MM.1S (cell line): Measurements from ENCODE around the gene PRKAG3.

Source experiments
- DNase-seq: peaks from one replicate; pipeline ENCODE4 v3.0.0-alpha.2; 2015
- H2AFZ ChIP-seq: fragments of 300-600 bp; sonication (generic); 2 replicates; pipeline ENCODE4 v1.6.0; 2016; ENCODE audit warnings: antibody characterized with exemption, low read length
- H3F3A ChIP-seq: fragments of 300-600 bp; sonication (generic); 2 replicates; pipeline ENCODE4 v1.6.1; 2016; ENCODE audit warnings: mild to moderate bottlenecking, antibody characterized with exemption, low read length, moderate library complexity, mixed read lengths; ENCODE audit not compliant: insufficient read depth
- H3K27ac ChIP-seq: fragments of 300-600 bp; sonication (generic); 2 replicates; pipeline ENCODE4 v1.5.1; 2016; ENCODE audit warnings: mild to moderate bottlenecking, low read length
- H3K27me3 ChIP-seq: fragments of 300-600 bp; sonication (generic); replicated peaks from 2 replicates; pipeline ENCODE4 v1.6.0; 2016; ENCODE audit warnings: low read length; ENCODE audit not compliant: insufficient read depth
- H3K36me3 ChIP-seq: fragments of 300-600 bp; sonication (generic); replicated peaks from 2 replicates; pipeline ENCODE4 v1.6.1; 2016; ENCODE audit warnings: mild to moderate bottlenecking, low read length, mixed read lengths; ENCODE audit not compliant: insufficient read depth
- H3K4me1 ChIP-seq: fragments of 300-600 bp; sonication (generic); 2 replicates; pipeline ENCODE4 v1.6.1; 2016; ENCODE audit warnings: low read length, mixed read lengths
- H3K4me2 ChIP-seq: fragments of 300-600 bp; sonication (generic); 2 replicates; pipeline ENCODE4 v1.6.0; 2016; ENCODE audit warnings: low read depth, low read length
- H3K4me3 ChIP-seq: fragments of 300-600 bp; sonication (generic); 2 replicates; pipeline ENCODE4 v1.5.1; 2016; ENCODE audit warnings: low read length, mixed read lengths
- H3K79me2 ChIP-seq: fragments of 300-600 bp; sonication (generic); 2 replicates; pipeline ENCODE4 v1.6.1; 2016; ENCODE audit warnings: mixed run types, low read length, mixed read lengths
- H3K9ac ChIP-seq: fragments of 300-600 bp; sonication (generic); 2 replicates; pipeline ENCODE4 v1.6.1; 2016; ENCODE audit warnings: low read length, mixed read lengths
- H3K9me2 ChIP-seq: fragments of 300-600 bp; sonication (generic); replicated peaks from 2 replicates; pipeline ENCODE4 v1.6.1; 2016; ENCODE audit warnings: mild to moderate bottlenecking, low read length, mixed read lengths; ENCODE audit not compliant: insufficient read depth
- H3K9me3 ChIP-seq: fragments of 300-600 bp; sonication (generic); replicated peaks from 2 replicates; pipeline ENCODE4 v1.6.1; 2016; ENCODE audit warnings: mild to moderate bottlenecking, low read length, mixed read lengths; ENCODE audit not compliant: insufficient read depth
- H4K20me1 ChIP-seq: fragments of 300-600 bp; sonication (generic); 2 replicates; pipeline ENCODE4 v1.6.1; 2016; ENCODE audit warnings: mild to moderate bottlenecking, low read length, moderate library complexity, mixed read lengths; ENCODE audit not compliant: insufficient read depth
- EZH2 ChIP-seq: fragments of 300-600 bp; sonication (generic); optimal IDR thresholded peaks from 2 replicates; pipeline ENCODE3; 2017; ENCODE audit warnings: low read depth, mild to moderate bottlenecking, antibody characterized with exemption, low read length, mixed read lengths
- EZH2phosphoT487 ChIP-seq: fragments of 300-600 bp; sonication (generic); IDR thresholded peaks from 2 replicates; pipeline ENCODE4 v1.6.1; 2018; ENCODE audit warnings: antibody characterized with exemption, low read length
- TF ChIP-seq, protein P1 (sequence below): fragments of 300-600 bp; sonication (generic); IDR thresholded peaks from 2 replicates; pipeline ENCODE4 v1.5.1; 2016; ENCODE audit warnings: antibody characterized with exemption, low read length, mixed read lengths

Gene PRKAG3

DNA sequence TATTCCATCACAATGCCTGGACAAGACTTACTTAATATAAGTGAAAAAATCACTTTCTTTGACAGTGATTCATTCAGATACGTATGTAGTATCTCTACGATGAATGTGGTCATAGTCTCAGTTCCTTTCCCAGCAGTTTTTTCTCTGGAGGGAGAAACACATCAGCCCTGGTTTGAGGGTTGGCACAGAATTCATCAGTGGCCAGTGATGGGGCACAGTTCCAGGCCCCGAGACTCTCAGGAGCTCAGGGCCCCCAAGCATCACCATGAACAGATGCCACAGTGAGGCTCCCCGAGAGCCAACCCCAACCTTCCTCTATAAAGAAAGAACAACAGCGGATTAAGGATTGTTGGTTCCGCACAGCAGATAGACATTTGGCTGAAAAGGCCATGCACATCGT, 12.5 kb downstream of the PRKAG3 start:
- Histone ChIP-seq H3F3A (no peaks in the 10 kb centered on the region), H3K27me3 (0 out of 2 replicates have a peak, but pooled peaks cover 9% of the 10 kb centered on the region), H3K4me2 (no peak overlapping the region), H3K79me2 (no peaks in the 10 kb centered on the region), H4K20me1 (no peaks in the 10 kb centered on the region), H3K4me1 (no peaks in the 10 kb centered on the region), H3K4me3 (no peak overlapping the region), H2AFZ (no peak overlapping the region), H3K9me3 (no peaks in the 10 kb centered on the region), H3K27ac (no peak overlapping the region), H3K36me3 (no peaks in the 10 kb centered on the region), H3K9me2 (no peaks in the 10 kb centered on the region), H3K9ac (no peak overlapping the region)
- TF ChIP-seq EZH2phosphoT487 = no peak
- TF ChIP-seq, protein P1, sequence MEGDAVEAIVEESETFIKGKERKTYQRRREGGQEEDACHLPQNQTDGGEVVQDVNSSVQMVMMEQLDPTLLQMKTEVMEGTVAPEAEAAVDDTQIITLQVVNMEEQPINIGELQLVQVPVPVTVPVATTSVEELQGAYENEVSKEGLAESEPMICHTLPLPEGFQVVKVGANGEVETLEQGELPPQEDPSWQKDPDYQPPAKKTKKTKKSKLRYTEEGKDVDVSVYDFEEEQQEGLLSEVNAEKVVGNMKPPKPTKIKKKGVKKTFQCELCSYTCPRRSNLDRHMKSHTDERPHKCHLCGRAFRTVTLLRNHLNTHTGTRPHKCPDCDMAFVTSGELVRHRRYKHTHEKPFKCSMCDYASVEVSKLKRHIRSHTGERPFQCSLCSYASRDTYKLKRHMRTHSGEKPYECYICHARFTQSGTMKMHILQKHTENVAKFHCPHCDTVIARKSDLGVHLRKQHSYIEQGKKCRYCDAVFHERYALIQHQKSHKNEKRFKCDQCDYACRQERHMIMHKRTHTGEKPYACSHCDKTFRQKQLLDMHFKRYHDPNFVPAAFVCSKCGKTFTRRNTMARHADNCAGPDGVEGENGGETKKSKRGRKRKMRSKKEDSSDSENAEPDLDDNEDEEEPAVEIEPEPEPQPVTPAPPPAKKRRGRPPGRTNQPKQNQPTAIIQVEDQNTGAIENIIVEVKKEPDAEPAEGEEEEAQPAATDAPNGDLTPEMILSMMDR = no peak
- TF ChIP-seq EZH2 = no peak
- DNase-seq = no peak

DNA sequence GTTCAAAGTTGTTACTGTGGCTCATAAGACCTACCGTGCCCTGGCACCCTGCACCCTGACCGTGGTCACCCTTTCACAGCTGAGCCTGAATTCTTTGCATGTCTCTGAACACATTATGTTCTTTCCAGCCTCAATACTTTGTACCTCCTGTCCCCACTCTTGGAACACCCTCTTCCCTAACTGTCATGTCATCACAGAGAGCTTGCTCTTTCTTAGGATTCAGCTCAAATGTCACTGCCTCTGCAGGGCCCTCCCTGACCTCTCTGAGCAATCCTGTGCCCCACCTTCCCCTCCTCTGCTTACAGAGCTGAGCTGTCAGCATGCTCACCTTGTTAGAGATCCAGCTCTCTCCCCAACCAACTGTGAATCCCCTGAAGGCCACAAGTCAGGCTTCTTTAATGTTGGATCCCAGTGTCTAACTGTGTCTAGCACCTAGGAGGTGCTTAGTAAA, 15.0 kb downstream of the PRKAG3 start:
- no peak for DNase-seq
- H3K79me2 ChIP-seq = no peaks in the 10 kb centered on the region
- no peak overlapping the region for H3K4me2 ChIP-seq
- H3F3A ChIP-seq = no peaks in the 10 kb centered on the region
- H3K27ac ChIP-seq = no peak overlapping the region
- no peak overlapping the region for H3K4me3 ChIP-seq
- H3K9me3 ChIP-seq = no peaks in the 10 kb centered on the region
- H3K27me3 ChIP-seq = no peaks in the 10 kb centered on the region
- no peaks in the 10 kb centered on the region for H4K20me1 ChIP-seq
- H3K9ac ChIP-seq = no peak overlapping the region
- no peaks in the 10 kb centered on the region for H3K4me1 ChIP-seq
- H2AFZ ChIP-seq = no peak overlapping the region
- H3K9me2 ChIP-seq = no peaks in the 10 kb centered on the region
- H3K36me3 ChIP-seq = no peaks in the 10 kb centered on the region
- TF ChIP-seq, protein P1 = no peak
- TF ChIP-seq EZH2phosphoT487 (no peak), EZH2 (no peak)

DNA sequence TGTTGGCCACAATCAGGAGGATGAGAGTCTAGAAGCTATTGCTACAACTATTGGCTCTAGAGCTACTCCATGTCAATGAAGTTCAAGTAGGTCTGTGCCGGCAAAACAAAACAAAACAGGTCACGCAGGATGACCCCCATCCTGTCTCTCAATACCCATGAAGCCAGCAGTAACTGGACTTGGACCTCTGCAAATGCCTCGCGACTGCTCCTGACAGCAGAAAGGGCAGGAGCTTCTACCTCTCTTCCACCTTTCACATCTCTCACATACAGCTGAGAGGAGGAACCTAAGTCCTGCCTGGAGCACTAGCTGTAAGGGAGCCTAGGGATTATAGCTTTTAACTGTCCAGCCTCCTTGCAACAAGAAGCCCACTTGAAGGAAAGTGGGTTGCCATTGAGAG, 16.0 kb downstream of the PRKAG3 start:
- no peaks in the 10 kb centered on the region for H3K9me2 ChIP-seq
- no peaks in the 10 kb centered on the region for H3K79me2 ChIP-seq
- H3K27me3 ChIP-seq = no peaks in the 10 kb centered on the region
- TF ChIP-seq EZH2 (no peak), EZH2phosphoT487 (no peak)
- TF ChIP-seq, protein P1 = no peak
- no peak overlapping the region for H3K4me3 ChIP-seq
- no peaks in the 10 kb centered on the region for H3K4me1 ChIP-seq
- no peak overlapping the region for H3K27ac ChIP-seq
- no peaks in the 10 kb centered on the region for H3K9me3 ChIP-seq
- H3K4me2 ChIP-seq = no peak overlapping the region
- no peaks in the 10 kb centered on the region for H3K36me3 ChIP-seq
- H3F3A ChIP-seq = no peaks in the 10 kb centered on the region
- no peak overlapping the region for H2AFZ ChIP-seq
- DNase-seq = no peak
- no peaks in the 10 kb centered on the region for H4K20me1 ChIP-seq
- no peak overlapping the region for H3K9ac ChIP-seq
